ENCODE measurements around the gene SAYSD1. TPM values are rescaled to one million over a fixed set of nuclear protein-coding genes. Genes with fewer than 3 reads are reported as not detected.

SAYSD1 gene
- total RNA-seq, 1 donor from 2014 or later: 22.0 TPM

DNA sequence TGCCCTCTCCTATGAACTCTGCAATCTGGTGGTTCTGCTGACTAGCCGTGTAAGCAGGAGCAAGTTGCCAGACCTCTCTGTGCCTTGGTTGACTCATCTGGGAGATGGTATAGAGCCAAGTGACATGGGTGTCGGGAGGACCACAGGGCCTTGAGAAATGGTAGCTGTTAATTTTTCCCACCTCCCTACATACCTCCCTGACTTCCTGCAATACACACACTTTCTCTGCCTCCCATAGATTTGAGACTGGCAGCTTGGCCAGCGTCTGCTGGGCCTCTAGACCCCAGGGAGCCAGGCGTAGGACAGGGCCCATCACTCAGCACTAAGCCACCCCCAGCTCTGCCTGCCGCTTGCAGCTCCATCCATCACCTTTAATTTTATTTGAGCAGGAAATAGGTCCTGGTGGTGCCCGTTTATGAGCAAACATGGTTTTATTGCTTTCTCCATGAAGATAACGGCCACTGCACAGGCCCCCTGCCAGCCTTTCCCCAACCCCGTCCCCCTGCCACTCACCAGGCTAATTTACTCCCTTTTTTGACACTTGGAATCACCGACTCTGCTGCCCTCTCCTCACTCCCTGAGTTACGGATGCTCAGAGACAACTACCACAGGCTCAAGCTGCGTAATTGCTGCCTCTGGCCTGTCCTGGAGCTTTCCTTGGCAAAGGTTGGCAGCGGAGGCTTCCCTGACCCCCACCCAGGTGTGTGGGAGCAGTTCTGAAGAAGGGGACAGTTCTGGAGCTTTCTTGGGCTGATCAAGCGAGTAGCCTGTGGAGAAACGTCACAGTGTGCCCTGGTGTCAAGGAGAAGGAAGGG is 55.3 kb downstream of the SAYSD1 start:
- no peak for DNase-seq (ENCODE audit: low spot score in 2 of 2)
- no peak for FAIRE-seq

DNA sequence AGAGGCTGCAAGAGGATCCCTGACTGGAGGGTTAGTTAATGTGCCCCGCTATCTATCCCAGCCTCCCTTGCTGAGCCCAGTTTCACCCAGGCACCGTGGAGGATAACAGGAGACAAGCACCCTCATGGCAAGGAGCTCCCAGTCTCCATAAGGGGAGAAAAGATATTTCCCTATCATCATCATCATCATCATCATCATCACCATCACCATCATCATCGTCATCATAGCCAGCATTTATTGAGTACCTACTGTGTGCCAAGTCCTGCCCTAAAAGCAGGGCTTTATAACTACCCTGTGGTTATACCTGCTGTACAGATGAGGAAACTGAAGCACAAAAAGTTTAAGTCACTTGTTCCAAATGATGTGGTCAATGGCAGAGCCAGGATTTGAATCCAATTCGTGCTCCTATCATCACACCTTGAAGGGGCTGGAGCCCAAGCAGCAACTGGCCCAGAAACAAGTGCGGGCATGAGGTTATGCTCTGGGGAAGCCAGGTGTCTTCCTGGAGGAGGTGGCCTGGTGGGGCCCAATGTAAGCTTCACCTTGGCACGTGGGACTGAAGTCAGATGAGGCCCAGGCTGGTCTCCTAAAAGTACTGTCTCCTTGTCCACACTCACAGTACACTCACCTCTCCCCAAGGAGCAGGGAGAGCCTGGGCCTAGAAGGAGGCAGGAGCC is 56.4 kb downstream of the SAYSD1 start:
- FAIRE-seq (no peak), DNase-seq (ENCODE audit: low spot score in 2 of 2) (no peak)

DNA sequence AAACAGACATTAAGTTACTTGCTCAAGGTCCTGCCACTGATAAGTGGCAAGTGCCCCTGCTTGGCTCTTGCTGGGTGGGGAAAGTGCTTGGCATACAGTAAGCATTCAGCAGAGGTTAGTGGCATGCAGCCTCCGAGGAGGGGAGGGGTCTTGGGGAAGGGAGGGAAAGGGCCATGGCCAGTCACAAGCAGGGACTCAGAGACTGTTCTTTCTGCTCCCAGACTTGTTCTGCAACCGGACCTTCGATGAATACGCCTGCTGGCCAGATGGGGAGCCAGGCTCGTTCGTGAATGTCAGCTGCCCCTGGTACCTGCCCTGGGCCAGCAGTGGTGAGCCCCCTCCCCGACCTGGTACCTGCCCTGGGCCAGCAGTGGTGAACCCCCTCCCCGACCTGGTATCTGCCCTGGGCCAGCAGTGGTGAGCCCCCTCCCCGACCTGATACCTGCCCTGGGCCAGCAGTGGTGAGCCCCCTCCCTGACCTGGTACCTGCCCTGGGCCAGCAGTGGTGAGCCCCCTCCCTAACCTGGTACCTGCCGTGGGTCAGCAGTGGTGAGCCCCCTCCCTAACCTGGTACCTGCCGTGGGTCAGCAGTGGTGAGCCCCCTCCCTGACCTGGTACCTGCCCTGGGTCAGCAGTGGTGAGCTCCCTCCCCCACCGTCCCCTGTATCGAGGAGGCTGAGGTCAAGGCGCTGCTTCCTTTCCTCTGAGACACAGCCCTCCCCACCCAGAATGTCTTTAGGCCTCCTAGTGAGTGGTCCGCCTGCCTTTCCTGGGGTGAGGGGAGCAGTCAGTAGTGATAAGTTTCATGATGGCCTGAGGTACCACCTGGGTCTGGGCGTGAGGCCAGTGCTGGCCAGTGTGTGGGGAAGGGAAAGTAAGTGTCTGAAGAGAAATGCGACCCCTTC is 57.5 kb downstream of the SAYSD1 start:
- FAIRE-seq (no peak), DNase-seq (ENCODE audit: low spot score in 2 of 2) (no peak)

DNA sequence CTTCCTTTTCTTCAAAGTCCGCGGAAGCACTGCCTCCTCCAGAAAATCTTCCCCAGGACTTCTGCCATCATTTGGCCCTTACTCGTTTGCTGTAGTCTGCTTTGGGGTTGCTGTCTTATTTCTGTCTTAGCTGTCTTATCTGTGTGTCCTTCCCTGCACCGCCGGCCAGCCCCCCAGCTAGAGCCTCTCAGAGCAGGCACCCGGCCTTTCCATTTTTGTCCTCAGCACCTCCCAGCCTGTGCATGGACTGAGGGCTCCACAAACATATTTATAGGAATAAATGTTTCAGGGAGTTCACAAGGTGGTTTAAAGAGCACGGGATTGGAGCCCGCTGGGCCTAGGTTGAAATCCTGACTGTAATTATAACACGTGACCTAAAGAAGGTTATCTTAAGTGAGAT is 58.3 kb downstream of the SAYSD1 start:
- no peak for DNase-seq (ENCODE audit: low spot score in 2 of 2)
- FAIRE-seq: no peak

DNA sequence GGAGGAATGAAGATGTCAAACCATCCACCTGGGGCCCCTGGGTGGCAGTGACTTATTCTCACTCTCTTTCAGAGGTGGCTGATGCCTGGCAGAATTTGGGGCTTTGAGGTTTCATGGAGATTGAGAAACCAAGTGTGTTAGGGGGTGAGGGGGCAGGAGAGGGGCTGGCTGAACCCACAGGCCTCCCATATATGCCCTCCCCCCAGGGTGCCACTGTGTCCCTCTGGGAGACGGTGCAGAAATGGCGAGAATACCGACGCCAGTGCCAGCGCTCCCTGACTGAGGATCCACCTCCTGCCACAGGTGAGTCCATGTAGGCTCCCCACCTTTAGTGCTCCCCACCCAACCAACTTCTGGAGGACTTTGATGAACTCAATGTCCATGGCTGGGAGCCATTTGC is 58.8 kb downstream of the SAYSD1 start:
- DNase-seq (ENCODE audit: low spot score in 2 of 2) (no peak), FAIRE-seq (no peak)

DNA sequence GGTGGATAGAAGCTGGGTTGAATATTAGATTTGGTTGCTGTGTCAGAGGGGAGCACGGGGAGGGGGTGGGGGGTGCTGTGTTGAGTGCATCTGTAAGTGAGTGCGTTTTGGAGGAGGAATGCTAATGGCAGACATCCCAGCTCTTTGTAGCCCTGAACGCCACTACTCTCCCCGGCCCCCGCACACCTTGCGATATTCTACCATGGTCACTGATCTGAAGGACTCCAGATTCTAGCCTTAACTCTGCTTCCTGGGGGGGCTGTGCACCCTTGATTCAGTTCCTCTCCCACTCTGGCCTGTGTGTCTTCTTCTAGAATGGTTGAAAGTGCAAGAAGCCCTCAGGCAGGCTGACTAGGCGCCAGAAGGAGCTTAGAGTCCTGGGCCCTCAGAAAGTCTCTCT is 59.3 kb downstream of the SAYSD1 start:
- no peak for DNase-seq (ENCODE audit: low spot score in 2 of 2)
- FAIRE-seq: no peak

DNA sequence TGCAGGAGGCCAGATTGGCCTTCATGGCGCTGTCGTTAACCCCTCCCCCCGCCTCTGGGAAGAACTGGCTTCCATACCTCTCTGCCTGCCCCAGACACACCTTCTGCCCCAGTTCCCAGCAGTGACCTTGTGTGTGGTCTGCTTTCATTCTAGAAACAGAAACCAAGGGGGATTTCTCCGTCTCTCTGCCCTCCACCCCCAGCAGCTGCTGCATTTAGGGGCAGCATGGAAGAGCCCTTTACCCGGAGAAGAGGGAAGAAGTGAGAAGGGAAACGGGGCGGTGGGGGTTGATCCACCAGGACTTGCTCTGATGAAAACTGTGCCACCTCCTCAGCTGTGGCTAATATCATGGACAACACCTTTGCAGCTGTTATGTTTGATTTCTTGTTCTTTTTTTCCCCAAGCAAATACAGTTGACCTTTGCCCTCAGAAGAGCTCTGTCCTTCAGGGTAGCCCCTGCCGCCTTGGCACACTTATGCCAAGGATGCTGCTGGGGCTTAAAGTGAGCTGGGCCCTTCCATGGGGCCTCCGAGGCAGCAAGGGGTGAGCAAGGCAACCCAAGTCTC is 60.3 kb downstream of the SAYSD1 start:
- no peak for DNase-seq (ENCODE audit: low spot score in 2 of 2)
- FAIRE-seq: no peak

Other genes starting within 250 kb of the SAYSD1 start
- 0.41 TPM for gene GLP1R, start 66.4 kb downstream of the SAYSD1 start, total RNA-seq
- gene KCNK5, start 114.3 kb upstream of the SAYSD1 start, total RNA-seq: under 0.01 TPM
- 0.41 TPM for gene KCNK17, start 199.2 kb upstream of the SAYSD1 start, total RNA-seq
- not detected for gene KCNK16, start 207.5 kb upstream of the SAYSD1 start, total RNA-seq

Measured in frontal cortex (tissue), 4 donors.